ENCODE results near the gene AKT1.

AKT1 gene

DNA sequence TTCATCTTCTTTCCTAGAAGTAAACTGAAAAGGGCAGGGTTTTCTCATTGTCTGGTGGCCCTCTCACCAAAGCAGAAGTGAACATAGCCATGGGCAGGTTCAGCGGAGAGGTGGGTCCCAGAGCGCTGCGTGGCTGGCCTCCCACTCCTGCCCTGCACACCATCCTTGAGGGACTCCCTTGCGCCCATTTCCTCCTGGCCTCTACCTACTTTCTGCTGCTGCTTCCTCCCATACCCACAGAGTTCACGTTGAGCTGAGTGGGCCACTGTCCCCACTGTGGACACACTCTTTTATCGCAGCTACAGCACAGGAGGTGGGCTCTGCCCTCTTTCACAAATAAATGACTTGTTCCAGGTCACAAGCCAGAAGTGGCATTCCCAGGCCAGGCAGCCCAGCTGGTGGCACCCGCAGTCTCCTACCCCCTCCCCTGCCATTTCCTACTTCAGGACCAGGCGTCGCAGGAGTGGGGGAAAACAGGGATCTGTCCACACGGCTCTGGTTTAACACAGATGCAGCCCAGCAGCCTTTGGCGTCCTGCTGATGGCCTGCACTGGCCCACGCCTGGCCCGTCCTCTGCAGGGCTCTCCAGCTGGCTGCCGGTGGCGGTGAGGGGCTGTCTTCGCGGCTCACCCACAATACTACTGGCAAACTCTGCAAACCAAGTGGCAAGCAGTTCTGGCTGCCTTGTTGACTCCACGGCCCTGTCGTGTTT lies 37.7 kb downstream of the AKT1 start:
- TF ChIP-seq, protein P1, sequence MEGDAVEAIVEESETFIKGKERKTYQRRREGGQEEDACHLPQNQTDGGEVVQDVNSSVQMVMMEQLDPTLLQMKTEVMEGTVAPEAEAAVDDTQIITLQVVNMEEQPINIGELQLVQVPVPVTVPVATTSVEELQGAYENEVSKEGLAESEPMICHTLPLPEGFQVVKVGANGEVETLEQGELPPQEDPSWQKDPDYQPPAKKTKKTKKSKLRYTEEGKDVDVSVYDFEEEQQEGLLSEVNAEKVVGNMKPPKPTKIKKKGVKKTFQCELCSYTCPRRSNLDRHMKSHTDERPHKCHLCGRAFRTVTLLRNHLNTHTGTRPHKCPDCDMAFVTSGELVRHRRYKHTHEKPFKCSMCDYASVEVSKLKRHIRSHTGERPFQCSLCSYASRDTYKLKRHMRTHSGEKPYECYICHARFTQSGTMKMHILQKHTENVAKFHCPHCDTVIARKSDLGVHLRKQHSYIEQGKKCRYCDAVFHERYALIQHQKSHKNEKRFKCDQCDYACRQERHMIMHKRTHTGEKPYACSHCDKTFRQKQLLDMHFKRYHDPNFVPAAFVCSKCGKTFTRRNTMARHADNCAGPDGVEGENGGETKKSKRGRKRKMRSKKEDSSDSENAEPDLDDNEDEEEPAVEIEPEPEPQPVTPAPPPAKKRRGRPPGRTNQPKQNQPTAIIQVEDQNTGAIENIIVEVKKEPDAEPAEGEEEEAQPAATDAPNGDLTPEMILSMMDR (IDR thresholded peaks at IDR 0.05; ENCODE audit: insufficient read depth, low read depth, low read length, missing control alignments) = no peak
- H3K4me3 ChIP-seq (ENCODE audit: low read length) = no peak overlapping the region
- DNase-seq (ENCODE audit: low read depth) = no peak

DNA sequence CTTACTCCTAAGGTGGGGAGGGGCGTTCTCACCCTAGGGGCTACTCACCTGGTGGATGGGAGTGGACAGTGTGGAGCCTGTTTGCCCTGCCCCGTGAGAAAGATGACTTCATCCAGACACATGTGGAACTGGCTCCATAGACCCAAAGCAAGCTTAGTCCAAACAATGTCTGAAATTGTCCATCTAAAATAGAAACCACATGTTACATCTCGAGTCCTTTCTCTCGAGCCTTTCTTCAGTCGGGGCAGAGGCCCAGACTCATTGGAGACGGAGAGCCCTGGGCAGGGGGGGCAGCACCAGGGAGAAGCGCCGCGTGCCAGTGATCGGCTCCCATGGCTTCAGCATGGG lies 38.3 kb downstream of the AKT1 start:
- H3K4me3 ChIP-seq (ENCODE audit: low read length) = no peak overlapping the region
- DNase-seq (ENCODE audit: low read depth) = no peak
- TF ChIP-seq, protein P1 (IDR thresholded peaks at IDR 0.05; ENCODE audit: insufficient read depth, low read depth, low read length, missing control alignments) = no peak

- no peak overlapping the region for H3K4me3 ChIP-seq (ENCODE audit: low read length)
- TF ChIP-seq, protein P1 (IDR thresholded peaks at IDR 0.05; ENCODE audit: insufficient read depth, low read depth, low read length, missing control alignments) = no peak
These were observed 38.9 kb downstream of the AKT1 start for GRCh38 chr14:104756477-104757237.

DNA sequence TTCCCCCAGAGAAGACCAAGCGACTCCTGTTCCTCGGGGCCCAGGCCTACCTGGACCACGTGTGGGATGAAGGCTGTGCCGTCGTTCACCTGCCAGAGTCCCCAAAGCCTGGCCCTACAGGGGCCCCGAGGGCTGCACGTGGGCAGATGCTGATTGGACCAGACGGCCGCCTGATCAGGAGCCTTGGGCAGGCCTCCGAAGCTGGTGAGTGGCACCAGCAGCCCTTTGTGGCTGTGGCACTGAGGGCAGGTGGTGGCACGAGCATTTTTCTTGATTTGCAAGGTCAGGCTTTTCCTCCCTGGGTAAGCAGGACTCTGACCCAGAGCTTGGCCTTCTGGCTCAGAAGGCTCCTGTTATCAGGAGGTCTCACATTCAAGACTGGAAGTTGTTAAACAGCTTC lies 39.9 kb downstream of the AKT1 start:
- DNase-seq (ENCODE audit: low read depth) = no peak
- TF ChIP-seq, protein P1 (IDR thresholded peaks at IDR 0.05; ENCODE audit: insufficient read depth, low read depth, low read length, missing control alignments) = no peak
- H3K4me3 ChIP-seq (ENCODE audit: low read length) = no peak overlapping the region

More at GRCh38 chr14:104756477-104757237, 38.9 kb downstream of the AKT1 start:
- DNase-seq (ENCODE audit: low read depth) = no peak

DNA sequence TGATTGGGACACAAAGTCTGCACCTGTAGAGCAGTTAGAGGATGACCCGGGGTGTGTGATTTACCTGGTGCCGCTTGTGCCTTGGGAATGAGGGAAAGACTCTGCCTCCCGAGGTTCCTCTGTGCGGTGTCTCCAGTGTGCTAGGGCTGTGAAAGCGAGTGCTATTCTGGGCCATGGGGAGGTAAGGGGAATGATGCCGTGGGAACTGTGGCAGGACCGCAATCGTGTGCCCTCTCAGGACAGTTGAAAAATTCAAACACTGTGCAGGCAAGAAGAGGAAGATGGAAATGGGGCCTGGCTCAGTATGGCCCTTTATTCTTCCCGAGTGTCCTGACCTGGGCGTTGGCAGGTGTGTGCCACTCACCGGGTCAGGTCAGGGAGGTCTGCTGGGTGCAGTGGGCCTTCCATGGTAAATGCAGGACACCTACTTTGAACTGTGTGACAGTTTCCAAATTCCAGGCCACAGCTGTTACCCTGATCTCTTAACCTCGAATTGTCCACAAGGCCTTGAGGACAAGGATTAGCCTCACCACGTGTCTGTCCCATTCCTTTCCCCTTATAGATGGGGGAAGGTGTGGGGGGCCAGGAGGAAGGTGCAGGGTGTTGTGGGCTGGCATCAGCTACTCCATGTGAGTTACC lies 41.2 kb downstream of the AKT1 start:
- peak overlapping the region; percentile 83 for H3K4me3 ChIP-seq (ENCODE audit: low read length)
- no peak for DNase-seq (ENCODE audit: low read depth)
- TF ChIP-seq, protein P1 (IDR thresholded peaks at IDR 0.05; ENCODE audit: insufficient read depth, low read depth, low read length, missing control alignments) = no peak

- TF ChIP-seq, protein P1 (IDR thresholded peaks at IDR 0.05; ENCODE audit: insufficient read depth, low read depth, low read length, missing control alignments) = no peak
- peak overlapping the region; percentile 83 for H3K4me3 ChIP-seq (ENCODE audit: low read length)
- peak; percentile 45 for DNase-seq (ENCODE audit: low read depth)
These were observed 41.9 kb downstream of the AKT1 start for GRCh38 chr14:104753528-104754212.
